H9 (cell line): Measurements from ENCODE around the gene PITHD1. TPM values are rescaled to one million over a fixed set of nuclear protein-coding genes. Genes with fewer than 3 reads are reported as not detected.
"Not testable (repeated sequence)": the region's sequence is repeated elsewhere in the genome, so short reads cannot be mapped to it uniquely, and the experiment has no call there.

Experiments used
- DNase-seq: peaks from one replicate; pipeline ENCODE4 v3.0.0-alpha.2; 2017
- H2AFZ ChIP-seq: one replicate; pipeline ENCODE4 v1.6.1; 2013; ENCODE audit warnings: mild to moderate bottlenecking, low read length, control low read depth, moderate library complexity
- H2AK5ac ChIP-seq: 2 replicates; pipeline ENCODE4 v1.6.1; 2013; ENCODE audit warnings: low read length, control low read depth, mixed read lengths; ENCODE audit not compliant: insufficient read length
- H2BK120ac ChIP-seq: one replicate; pipeline ENCODE4 v1.6.1; 2013; ENCODE audit warnings: low read depth, mild to moderate bottlenecking, low read length, control low read depth, inconsistent platforms; ENCODE audit not compliant: poor library complexity, severe bottlenecking
- H2BK12ac ChIP-seq: 2 replicates; pipeline ENCODE4 v1.6.1; 2013; ENCODE audit warnings: low read length, control low read depth, mixed read lengths, low read depth; ENCODE audit not compliant: insufficient read length
- H2BK15ac ChIP-seq: 2 replicates; pipeline ENCODE4 v1.6.1; 2013; ENCODE audit warnings: low read depth, low read length, control low read depth
- H2BK20ac ChIP-seq: one replicate; pipeline ENCODE4 v1.6.1; 2013; ENCODE audit warnings: low read depth, mild to moderate bottlenecking, low read length, control low read depth, inconsistent platforms; ENCODE audit not compliant: poor library complexity, severe bottlenecking
- H2BK5ac ChIP-seq: 2 replicates; pipeline ENCODE4 v1.6.1; 2013; ENCODE audit warnings: low read length, control low read depth, mixed read lengths; ENCODE audit not compliant: insufficient read length
- H3K14ac ChIP-seq: 2 replicates; pipeline ENCODE4 v1.6.1; 2013; ENCODE audit warnings: low read length, control low read depth; ENCODE audit not compliant: insufficient read depth
- H3K18ac ChIP-seq: 2 replicates; pipeline ENCODE4 v1.6.1; 2013; ENCODE audit warnings: low read depth, mild to moderate bottlenecking, mixed read lengths, low read length, control low read depth; ENCODE audit not compliant: insufficient read length
- H3K23ac ChIP-seq: 2 replicates; pipeline ENCODE4 v1.6.1; 2013; ENCODE audit warnings: low read length, control low read depth, mixed read lengths, low read depth; ENCODE audit not compliant: insufficient read length
- H3K23me2 ChIP-seq: 2 replicates; pipeline ENCODE4 v1.6.1; 2013; ENCODE audit warnings: low read depth, mild to moderate bottlenecking, mixed read lengths, low read length, control low read depth; ENCODE audit not compliant: insufficient read length, poor library complexity, severe bottlenecking
- H3K27ac ChIP-seq: 2 replicates; pipeline ENCODE4 v1.5.1; 2013; ENCODE audit warnings: low read length, control low read depth, mixed read lengths, low read depth; ENCODE audit not compliant: insufficient read length
- H3K27me3 ChIP-seq: 2 replicates; pipeline ENCODE4 v1.6.1; 2013; ENCODE audit warnings: low read length, control low read depth, inconsistent platforms; ENCODE audit not compliant: insufficient read depth
- H3K4ac ChIP-seq: 2 replicates; pipeline ENCODE4 v1.6.1; 2013; ENCODE audit warnings: low read depth, mild to moderate bottlenecking, control low read depth, inconsistent platforms, low read length, moderate library complexity
- H3K4me1 ChIP-seq: 2 replicates; pipeline ENCODE4 v1.6.1; 2013; ENCODE audit warnings: low read length, control low read depth, inconsistent platforms; ENCODE audit not compliant: insufficient read depth
- H3K4me2 ChIP-seq: 2 replicates; pipeline ENCODE4 v1.6.1; 2013; ENCODE audit warnings: low read length, control low read depth, mixed read lengths; ENCODE audit not compliant: insufficient read length, insufficient read depth
- H3K56ac ChIP-seq: 2 replicates; pipeline ENCODE4 v1.6.1; 2013; ENCODE audit warnings: low read depth, mild to moderate bottlenecking, mixed read lengths, low read length, control low read depth; ENCODE audit not compliant: insufficient read length
- H3K79me1 ChIP-seq: 2 replicates; pipeline ENCODE4 v1.6.1; 2013; ENCODE audit warnings: low read depth, mild to moderate bottlenecking, moderate library complexity, low read length, control low read depth, inconsistent platforms; ENCODE audit not compliant: insufficient read depth, poor library complexity, severe bottlenecking
- H3K79me2 ChIP-seq: 2 replicates; pipeline ENCODE4 v1.6.1; 2013; ENCODE audit warnings: low read length, control low read depth, inconsistent platforms; ENCODE audit not compliant: insufficient read depth
- H3K9ac ChIP-seq: 2 replicates; pipeline ENCODE4 v1.6.1; 2013; ENCODE audit warnings: low read length, control low read depth, mixed read lengths; ENCODE audit not compliant: insufficient read length; ENCODE audit errors: extremely low read depth
- H3K9me3 ChIP-seq: one replicate; pipeline ENCODE4 v1.6.1; 2013; ENCODE audit warnings: low read depth, low read length, inconsistent platforms; ENCODE audit not compliant: control insufficient read depth
- H3T11ph ChIP-seq: one replicate; pipeline ENCODE4 v1.6.1; 2013; ENCODE audit warnings: mild to moderate bottlenecking, low read length, control low read depth, inconsistent platforms
- H4K20me1 ChIP-seq: one replicate; pipeline ENCODE4 v1.6.1; 2013; ENCODE audit not compliant: control insufficient read depth, insufficient read length, insufficient read depth
- H4K5ac ChIP-seq: 2 replicates; pipeline ENCODE4 v1.6.1; 2013; ENCODE audit warnings: low read depth, mild to moderate bottlenecking, mixed read lengths, low read length, control low read depth; ENCODE audit not compliant: insufficient read length
- H4K8ac ChIP-seq: replicated peaks from 2 replicates; pipeline ENCODE4 v1.6.1; 2013; ENCODE audit warnings: low read length, control low read depth, mixed read lengths, low read depth; ENCODE audit not compliant: insufficient read length
- H4K91ac ChIP-seq: 2 replicates; pipeline ENCODE4 v1.6.1; 2013; ENCODE audit warnings: low read depth, mild to moderate bottlenecking, moderate library complexity, mixed read lengths, low read length, control low read depth; ENCODE audit not compliant: insufficient read length
- H3K27ac Mint-ChIP-seq, 3 experiments: 2 replicates in 2 of 3; 3 replicates in 1 of 3; pipeline ENCODE4 v1.8.0; 2020 to 2021; ENCODE audit warnings: mixed read lengths in 3 of 3, mild to moderate bottlenecking in 1 of 3, moderate library complexity in 1 of 3
- H3K27me3 Mint-ChIP-seq: 2 replicates; pipeline ENCODE4 v1.8.0; 2021; ENCODE audit warnings: low read depth, mild to moderate bottlenecking, moderate library complexity, mixed read lengths
- H3K36me3 Mint-ChIP-seq, 3 experiments: 2 replicates in 2 of 3; 3 replicates in 1 of 3; pipeline ENCODE4 v1.8.0; 2020 to 2021; ENCODE audit warnings: low read depth in 3 of 3, mixed read lengths in 3 of 3; ENCODE audit not compliant: insufficient read depth in 1 of 3
- H3K4me1 Mint-ChIP-seq, 2 experiments: 2 replicates each; pipeline ENCODE4 v1.8.0; 2020; ENCODE audit warnings: mixed read lengths in 2 of 2
- H3K4me3 Mint-ChIP-seq, 2 experiments: 2 replicates in 1 of 2; 3 replicates in 1 of 2; pipeline ENCODE4 v1.8.0; 2020 to 2021; ENCODE audit warnings: mild to moderate bottlenecking in 2 of 2, mixed read lengths in 2 of 2, moderate library complexity in 1 of 2
- H3K9me3 Mint-ChIP-seq, 2 experiments: 2 replicates in 1 of 2; 3 replicates in 1 of 2; pipeline ENCODE4 v1.8.0; 2020; ENCODE audit warnings: mild to moderate bottlenecking in 2 of 2, mixed read lengths in 2 of 2, moderate library complexity in 1 of 2
- WGBS: extraction: QIAGEN DNeasy Blood & Tissue Kit; methylation state at CpG from one replicate; pipeline ENCODE4 v1.1.7; 2013; ENCODE audit warnings: missing lambda C conversion rate, low lambda C conversion rate, mixed read lengths; ENCODE audit not compliant: insufficient read length; ENCODE audit errors: extremely low coverage; 5-methylcytosine and 5-hydroxymethylcytosine counted together
- total RNA-seq: library from RNA; stranded (reverse); gene quantifications from 2 replicates; pipeline ENCODE4 v1.2.1, GENCODE V29; 2021
- TF ChIP-seq, protein P1 (sequence below): fragments of 200-600 bp; sonication (generic); conservative IDR thresholded peaks from 3 replicates; pipeline ENCODE4 v1.8.0; 2021; ENCODE audit warnings: antibody characterized with exemption, mild to moderate bottlenecking

The PITHD1 gene
- total RNA-seq, 1 experiment from 2014 or later: 92.0 TPM

DNA sequence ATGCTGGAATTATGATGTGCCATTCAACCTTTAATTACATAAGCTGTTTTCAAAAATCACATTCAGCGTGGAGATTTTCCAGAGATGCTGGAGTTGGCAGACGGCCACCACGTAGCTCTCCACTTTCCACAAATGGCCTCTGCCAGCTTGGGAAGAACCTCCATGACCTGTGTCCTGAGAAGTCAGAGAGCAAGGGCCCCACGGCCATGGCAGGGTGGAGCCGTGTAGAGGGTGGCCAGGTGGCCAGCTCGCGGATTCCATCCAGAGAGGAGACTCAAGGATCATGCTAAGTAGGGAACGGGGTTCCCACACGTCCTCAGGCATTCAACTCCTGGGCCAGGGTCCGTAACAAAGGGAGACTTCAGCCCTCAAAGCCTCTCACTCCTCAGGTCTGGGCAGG is 23.7 kb downstream of the PITHD1 start:
- H2AK5ac ChIP-seq: no peak overlapping the region
- H3K9ac ChIP-seq: no peak overlapping the region
- no peaks in the 10 kb centered on the region for H4K20me1 ChIP-seq
- H3K27me3 ChIP-seq: no peaks in the 10 kb centered on the region
- Mint-ChIP-seq H3K36me3 (peaks cover 2 to 21% (median 16%) of the 10 kb centered on the region in 3 experiments; a peak in 5 of 7 replicates), H3K27me3 (peaks cover 8% of the 10 kb centered on the region), H3K4me1 (peaks cover 9 to 11% of the 10 kb centered on the region in 2 experiments), H3K9me3 (no peaks in the 10 kb centered on the region), H3K27ac (no peak overlapping the region), H3K4me3 (peak overlapping the region; percentile 15 to 61; a peak in 2 of 5 replicates)
- H2BK15ac ChIP-seq: no peak overlapping the region
- peaks cover 11% of the 10 kb centered on the region for H3K23me2 ChIP-seq
- no peak overlapping the region for H2AFZ ChIP-seq
- no peak overlapping the region for H2BK120ac ChIP-seq
- TF ChIP-seq, protein P1, sequence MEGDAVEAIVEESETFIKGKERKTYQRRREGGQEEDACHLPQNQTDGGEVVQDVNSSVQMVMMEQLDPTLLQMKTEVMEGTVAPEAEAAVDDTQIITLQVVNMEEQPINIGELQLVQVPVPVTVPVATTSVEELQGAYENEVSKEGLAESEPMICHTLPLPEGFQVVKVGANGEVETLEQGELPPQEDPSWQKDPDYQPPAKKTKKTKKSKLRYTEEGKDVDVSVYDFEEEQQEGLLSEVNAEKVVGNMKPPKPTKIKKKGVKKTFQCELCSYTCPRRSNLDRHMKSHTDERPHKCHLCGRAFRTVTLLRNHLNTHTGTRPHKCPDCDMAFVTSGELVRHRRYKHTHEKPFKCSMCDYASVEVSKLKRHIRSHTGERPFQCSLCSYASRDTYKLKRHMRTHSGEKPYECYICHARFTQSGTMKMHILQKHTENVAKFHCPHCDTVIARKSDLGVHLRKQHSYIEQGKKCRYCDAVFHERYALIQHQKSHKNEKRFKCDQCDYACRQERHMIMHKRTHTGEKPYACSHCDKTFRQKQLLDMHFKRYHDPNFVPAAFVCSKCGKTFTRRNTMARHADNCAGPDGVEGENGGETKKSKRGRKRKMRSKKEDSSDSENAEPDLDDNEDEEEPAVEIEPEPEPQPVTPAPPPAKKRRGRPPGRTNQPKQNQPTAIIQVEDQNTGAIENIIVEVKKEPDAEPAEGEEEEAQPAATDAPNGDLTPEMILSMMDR: no peak
- H3K27ac ChIP-seq: no peak overlapping the region
- no peak overlapping the region for H2BK5ac ChIP-seq
- no peak overlapping the region for H3K18ac ChIP-seq
- no peaks in the 10 kb centered on the region for H3K79me1 ChIP-seq
- no CpG with 5 or more reads among the region's 10 CpGs for WGBS
- no peak for DNase-seq
- H4K91ac ChIP-seq: no peak overlapping the region
- H3K9me3 ChIP-seq: no peaks in the 10 kb centered on the region
- H3K56ac ChIP-seq: no peak overlapping the region
- H4K8ac ChIP-seq: no peak overlapping the region
- H2BK20ac ChIP-seq: no peak overlapping the region
- H3K23ac ChIP-seq: no peak overlapping the region
- no peak overlapping the region for H3K14ac ChIP-seq
- no peaks in the 10 kb centered on the region; the same call in 1 of the 2 replicates for H3K4me1 ChIP-seq
- no peaks in the 10 kb centered on the region for H3K79me2 ChIP-seq
- H3K4me2 ChIP-seq: peak overlapping the region; percentile 85
- H4K5ac ChIP-seq: no peak overlapping the region
- no peak overlapping the region for H3T11ph ChIP-seq
- H3K4ac ChIP-seq: no peak overlapping the region
- H2BK12ac ChIP-seq: no peak overlapping the region

DNA sequence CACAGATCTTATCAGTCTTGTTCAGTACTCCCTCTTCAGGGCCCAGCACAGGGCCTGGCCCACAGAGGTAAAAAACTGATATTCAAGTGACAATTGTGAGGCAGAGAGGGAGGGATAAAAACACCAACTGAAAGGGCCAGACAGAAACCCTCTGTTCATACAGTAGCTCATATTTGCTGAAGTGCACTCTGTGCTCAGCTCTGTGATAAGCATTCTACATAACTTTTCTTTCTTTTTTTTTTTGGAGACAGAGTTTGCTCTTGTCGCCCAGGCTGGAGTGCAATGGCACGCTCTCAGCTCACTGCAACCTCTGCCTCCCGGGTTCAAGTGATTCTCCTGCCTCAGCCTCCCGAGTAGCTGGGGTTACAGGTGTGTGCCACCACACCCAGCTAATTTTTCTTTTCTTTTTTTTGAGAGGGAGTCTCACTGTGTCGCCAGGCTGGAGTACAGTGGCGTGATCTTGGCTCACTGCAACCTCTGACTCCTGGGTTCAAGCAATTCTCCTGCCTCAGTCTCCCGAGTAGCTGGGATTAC is 24.7 kb downstream of the PITHD1 start:
- H4K20me1 ChIP-seq, H3T11ph ChIP-seq, H3K23ac ChIP-seq, H3K9ac ChIP-seq, H2BK20ac ChIP-seq, H2BK12ac ChIP-seq, H3K27me3 ChIP-seq, H3K4me2 ChIP-seq, H4K91ac ChIP-seq, DNase-seq, H4K5ac ChIP-seq, H3K9me3 Mint-ChIP-seq, H3K4me1 ChIP-seq, H3K79me1 ChIP-seq, H2BK15ac ChIP-seq, H3K27ac ChIP-seq, H3K56ac ChIP-seq, H3K9me3 ChIP-seq, H3K14ac ChIP-seq, H2AK5ac ChIP-seq, H3K27ac Mint-ChIP-seq, H2AFZ ChIP-seq, H3K79me2 ChIP-seq, H4K8ac ChIP-seq, H2BK120ac ChIP-seq, H3K4ac ChIP-seq, H3K4me3 Mint-ChIP-seq, H2BK5ac ChIP-seq, H3K18ac ChIP-seq: not testable (repeated sequence)
- H3K23me2 ChIP-seq: peaks cover 11% of the 10 kb centered on the region
- H3K4me1 Mint-ChIP-seq: peaks cover 9 to 11% of the 10 kb centered on the region in 2 experiments
- H3K36me3 Mint-ChIP-seq: peaks cover under 1 to 15% (median 11%) of the 10 kb centered on the region in 3 experiments; a peak in 5 of 7 replicates
- no CpG with 5 or more reads among the region's 7 CpGs for WGBS
- peaks cover 11% of the 10 kb centered on the region for H3K27me3 Mint-ChIP-seq
